ENCODE results near the gene CDC42EP2.

Gene CDC42EP2

GRCh38 chr11:65297026-65297672 is 17.5 kb upstream of the CDC42EP2 start:
- in situ Hi-C loops (cut with MboI; ENCODE audit: low sequenced_read_pairs): no loop called here

GRCh38 chr11:65298131-65298535 is 16.5 kb upstream of the CDC42EP2 start:
- in situ Hi-C loops (cut with MboI; ENCODE audit: low sequenced_read_pairs): no loop called here

GRCh38 chr11:65298655-65299179 is 15.9 kb upstream of the CDC42EP2 start:
- in situ Hi-C loops (cut with MboI; ENCODE audit: low sequenced_read_pairs): no loop called here

- in situ Hi-C loops (cut with MboI; ENCODE audit: low sequenced_read_pairs): no loop called here
Measured at GRCh38 chr11:65300621-65301275, 13.9 kb upstream of the CDC42EP2 start.

- in situ Hi-C loops (cut with MboI; ENCODE audit: low sequenced_read_pairs): no loop called here
Measured at GRCh38 chr11:65301491-65302329, 13.0 kb upstream of the CDC42EP2 start.

GRCh38 chr11:65303555-65303954 is 11.1 kb upstream of the CDC42EP2 start:
- in situ Hi-C loops (cut with MboI; ENCODE audit: low sequenced_read_pairs): no loop called here

- in situ Hi-C loops (cut with MboI; ENCODE audit: low sequenced_read_pairs): no loop called here
Measured at GRCh38 chr11:65304110-65304509, 10.6 kb upstream of the CDC42EP2 start.

- in situ Hi-C loops (cut with MboI; ENCODE audit: low sequenced_read_pairs): no loop called here
Measured at GRCh38 chr11:65304613-65305012, 10.1 kb upstream of the CDC42EP2 start.

GRCh38 chr11:65305501-65306268 is 9.0 kb upstream of the CDC42EP2 start:
- in situ Hi-C loops (cut with MboI; ENCODE audit: low sequenced_read_pairs): no loop called here

GRCh38 chr11:65307298-65308229 is 7.1 kb upstream of the CDC42EP2 start:
- in situ Hi-C loops (cut with MboI; ENCODE audit: low sequenced_read_pairs): no loop called here

- in situ Hi-C loops (cut with MboI; ENCODE audit: low sequenced_read_pairs): no loop called here
Measured at GRCh38 chr11:65308281-65308891, 6.3 kb upstream of the CDC42EP2 start.

GRCh38 chr11:65309006-65309405 is 5.7 kb upstream of the CDC42EP2 start:
- in situ Hi-C loops (cut with MboI; ENCODE audit: low sequenced_read_pairs): no loop called here

- in situ Hi-C loops (cut with MboI; ENCODE audit: low sequenced_read_pairs): no loop called here
Measured at GRCh38 chr11:65310215-65310614, 4.5 kb upstream of the CDC42EP2 start.

GRCh38 chr11:65310736-65311135 is 3.9 kb upstream of the CDC42EP2 start:
- in situ Hi-C loops (cut with MboI; ENCODE audit: low sequenced_read_pairs): no loop called here

GRCh38 chr11:65311170-65311678 is 3.4 kb upstream of the CDC42EP2 start:
- in situ Hi-C loops (cut with MboI; ENCODE audit: low sequenced_read_pairs): no loop called here

- in situ Hi-C loops (cut with MboI; ENCODE audit: low sequenced_read_pairs): no loop called here
Measured at GRCh38 chr11:65315204-65315865, 669 bp downstream of the CDC42EP2 start.

GRCh38 chr11:65315866-65316226 is 1.2 kb downstream of the CDC42EP2 start:
- in situ Hi-C loops (cut with MboI; ENCODE audit: low sequenced_read_pairs): no loop called here

GRCh38 chr11:65316227-65317024 is 1.8 kb downstream of the CDC42EP2 start:
- in situ Hi-C loops (cut with MboI; ENCODE audit: low sequenced_read_pairs): no loop called here
